ENCODE results near the gene AKT1. TPM values are rescaled to one million over a fixed set of nuclear protein-coding genes. Genes with fewer than 3 reads are reported as not detected.

Gene AKT1
- total RNA-seq, 1 donor from 2014 or later: 123 TPM

DNA sequence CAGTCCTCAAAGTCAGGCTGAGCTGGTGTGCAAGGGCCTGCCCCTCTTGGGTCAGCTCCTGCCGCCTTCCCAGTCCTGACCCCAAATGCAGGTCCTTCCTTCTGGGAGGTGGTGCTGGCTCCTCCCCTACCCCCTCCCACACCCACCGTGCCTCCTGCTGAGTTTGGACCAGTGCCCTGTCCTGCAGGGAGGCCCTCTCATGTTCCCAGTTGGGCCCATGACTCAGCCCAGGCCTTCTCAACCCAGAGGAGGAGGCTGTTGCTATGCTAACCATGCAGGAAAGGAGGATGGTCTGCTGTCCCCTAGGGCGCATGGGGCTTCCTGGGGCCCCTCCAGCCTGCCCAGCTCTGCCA is 9.8 kb upstream of the AKT1 start:
- H3K4me1 Mint-ChIP-seq (ENCODE audit: unreplicated experiment): no peaks in the 10 kb centered on the region
- DNase-seq (ENCODE audit: extremely low spot score, unreplicated experiment): no peak
- no peaks in the 10 kb centered on the region for H3K9me3 Mint-ChIP-seq
- no peaks in the 10 kb centered on the region for H3K36me3 Mint-ChIP-seq
- no peak overlapping the region for H3K4me3 Mint-ChIP-seq
- H3K27ac Mint-ChIP-seq: no peak overlapping the region
- H3K27me3 Mint-ChIP-seq: peaks cover 6% of the 10 kb centered on the region
- TF ChIP-seq, protein P1, sequence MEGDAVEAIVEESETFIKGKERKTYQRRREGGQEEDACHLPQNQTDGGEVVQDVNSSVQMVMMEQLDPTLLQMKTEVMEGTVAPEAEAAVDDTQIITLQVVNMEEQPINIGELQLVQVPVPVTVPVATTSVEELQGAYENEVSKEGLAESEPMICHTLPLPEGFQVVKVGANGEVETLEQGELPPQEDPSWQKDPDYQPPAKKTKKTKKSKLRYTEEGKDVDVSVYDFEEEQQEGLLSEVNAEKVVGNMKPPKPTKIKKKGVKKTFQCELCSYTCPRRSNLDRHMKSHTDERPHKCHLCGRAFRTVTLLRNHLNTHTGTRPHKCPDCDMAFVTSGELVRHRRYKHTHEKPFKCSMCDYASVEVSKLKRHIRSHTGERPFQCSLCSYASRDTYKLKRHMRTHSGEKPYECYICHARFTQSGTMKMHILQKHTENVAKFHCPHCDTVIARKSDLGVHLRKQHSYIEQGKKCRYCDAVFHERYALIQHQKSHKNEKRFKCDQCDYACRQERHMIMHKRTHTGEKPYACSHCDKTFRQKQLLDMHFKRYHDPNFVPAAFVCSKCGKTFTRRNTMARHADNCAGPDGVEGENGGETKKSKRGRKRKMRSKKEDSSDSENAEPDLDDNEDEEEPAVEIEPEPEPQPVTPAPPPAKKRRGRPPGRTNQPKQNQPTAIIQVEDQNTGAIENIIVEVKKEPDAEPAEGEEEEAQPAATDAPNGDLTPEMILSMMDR (conservative IDR thresholded peaks at IDR 0.05): no peak

DNA sequence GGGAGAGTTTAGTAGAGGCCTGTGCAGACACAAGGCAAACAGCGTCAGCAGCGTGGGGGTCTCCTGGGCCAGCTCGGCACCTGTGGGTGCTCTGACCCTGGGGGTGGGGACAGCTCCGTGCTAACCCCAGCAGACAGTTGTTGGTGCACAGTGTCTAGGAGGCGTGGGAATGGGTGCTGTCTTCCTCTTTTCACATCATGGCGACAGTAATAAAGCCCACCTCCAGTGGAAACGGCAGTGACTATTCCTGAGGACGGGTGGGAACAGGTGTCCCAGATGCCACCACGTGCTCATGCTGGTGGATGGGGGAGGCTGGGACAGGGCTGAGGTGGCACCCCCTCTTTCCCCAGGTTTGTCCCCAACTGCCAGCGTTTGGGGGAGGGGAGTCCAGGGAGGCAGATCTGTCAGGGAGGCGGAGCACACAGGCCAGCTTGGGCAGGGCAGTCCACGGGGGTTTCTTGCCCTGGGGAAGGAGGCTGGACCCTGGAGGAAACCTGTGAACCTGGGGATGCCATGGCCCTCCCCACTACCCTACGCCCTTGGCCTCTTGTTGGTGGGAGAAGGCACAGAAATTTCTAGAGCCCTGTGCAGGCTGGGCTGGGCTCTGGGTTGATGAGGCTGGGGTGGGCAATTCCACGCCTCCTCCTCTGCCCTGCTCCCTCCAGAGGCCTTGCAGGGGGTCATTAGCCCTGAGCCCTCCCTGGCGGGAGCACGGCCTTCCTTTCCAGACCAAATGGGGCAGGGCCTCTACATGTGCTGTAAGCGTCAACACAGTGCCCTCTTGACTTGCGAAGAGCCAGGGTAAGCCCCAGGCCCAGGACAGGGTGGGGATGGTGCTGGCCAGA is 9.2 kb upstream of the AKT1 start:
- no peaks in the 10 kb centered on the region for H3K9me3 Mint-ChIP-seq
- peaks cover 2% of the 10 kb centered on the region for H3K4me1 Mint-ChIP-seq (ENCODE audit: unreplicated experiment)
- DNase-seq (ENCODE audit: extremely low spot score, unreplicated experiment): no peak
- H3K4me3 Mint-ChIP-seq: no peak overlapping the region
- H3K27me3 Mint-ChIP-seq: peaks cover 9% of the 10 kb centered on the region
- no peak overlapping the region for H3K27ac Mint-ChIP-seq
- H3K36me3 Mint-ChIP-seq: no peaks in the 10 kb centered on the region
- TF ChIP-seq, protein P1 (conservative IDR thresholded peaks at IDR 0.05): no peak

GRCh38 chr14:104803912-104804410 is 8.4 kb upstream of the AKT1 start:
- Mint-ChIP-seq H3K36me3 (no peaks in the 10 kb centered on the region), H3K4me1 (ENCODE audit: unreplicated experiment) (peaks cover 9% of the 10 kb centered on the region), H3K27ac (no peak overlapping the region), H3K4me3 (no peak overlapping the region), H3K9me3 (no peaks in the 10 kb centered on the region), H3K27me3 (peaks cover 16% of the 10 kb centered on the region)
- no peak for DNase-seq (ENCODE audit: extremely low spot score, unreplicated experiment)
- TF ChIP-seq, protein P1 (conservative IDR thresholded peaks at IDR 0.05): no peak

DNA sequence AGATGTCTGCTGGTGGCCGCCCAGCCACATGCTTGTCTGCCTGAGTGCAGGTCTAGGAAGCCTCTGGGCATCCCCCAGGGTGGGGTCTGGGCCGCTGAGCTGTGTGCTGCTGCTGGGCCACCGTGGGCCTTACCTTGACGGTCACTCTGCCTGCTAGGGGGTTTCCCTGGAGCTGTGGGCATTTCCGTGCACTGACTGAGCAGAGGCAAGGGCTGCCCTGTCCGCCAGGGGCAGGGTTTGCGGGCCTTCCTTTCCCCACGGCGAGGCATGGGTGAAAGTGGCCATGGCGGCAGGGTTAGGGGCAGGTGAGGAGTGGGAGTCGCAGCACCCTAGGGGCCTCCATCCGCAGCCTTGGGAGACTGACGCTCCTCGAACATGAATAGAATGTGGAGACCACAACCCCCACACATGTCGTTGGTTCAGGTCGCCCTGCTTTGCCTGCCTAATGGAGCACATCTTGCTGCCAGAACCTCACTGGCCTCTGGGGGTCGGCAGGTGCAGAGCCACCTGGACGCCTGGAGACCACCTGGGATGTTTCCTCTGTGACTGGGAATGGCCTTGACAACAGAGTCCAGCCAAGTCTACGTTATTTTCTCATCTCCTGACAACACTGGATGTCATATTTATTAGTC is 7.8 kb upstream of the AKT1 start:
- H3K36me3 Mint-ChIP-seq: no peaks in the 10 kb centered on the region
- DNase-seq (ENCODE audit: extremely low spot score, unreplicated experiment): no peak
- H3K27me3 Mint-ChIP-seq: peaks cover 22% of the 10 kb centered on the region
- H3K27ac Mint-ChIP-seq: no peak overlapping the region
- TF ChIP-seq, protein P1 (conservative IDR thresholded peaks at IDR 0.05): no peak
- no peak overlapping the region for H3K4me3 Mint-ChIP-seq
- no peaks in the 10 kb centered on the region for H3K9me3 Mint-ChIP-seq
- peaks cover 9% of the 10 kb centered on the region for H3K4me1 Mint-ChIP-seq (ENCODE audit: unreplicated experiment)

- TF ChIP-seq, protein P1 (conservative IDR thresholded peaks at IDR 0.05): no peak
- Mint-ChIP-seq H3K27ac (no peak overlapping the region), H3K4me1 (ENCODE audit: unreplicated experiment) (peaks cover 9% of the 10 kb centered on the region), H3K27me3 (peaks cover 25% of the 10 kb centered on the region), H3K36me3 (no peaks in the 10 kb centered on the region), H3K9me3 (no peaks in the 10 kb centered on the region), H3K4me3 (peak overlapping the region; percentile 61)
- DNase-seq (ENCODE audit: extremely low spot score, unreplicated experiment): no peak
These were observed 7.0 kb upstream of the AKT1 start for GRCh38 chr14:104802394-104803184.
